Osteoblast (primary cell): ENCODE data around the gene LHFPL2. TPM values are rescaled to one million over a fixed set of nuclear protein-coding genes. Genes with fewer than 3 reads are reported as not detected.

Experiments used
- DNase-seq: peaks from one replicate; pipeline ENCODE4 v3.0.0; 2011; ENCODE audit warnings: low spot score, mixed read lengths; ENCODE audit not compliant: insufficient read length; ENCODE audit errors: missing footprints
- H2AFZ ChIP-seq: 2 replicates; pipeline ENCODE4 v1.6.0; 2011; ENCODE audit warnings: mild to moderate bottlenecking, low read length
- H3K27ac ChIP-seq: 2 replicates; pipeline ENCODE4 v1.5.1; 2011; ENCODE audit warnings: mild to moderate bottlenecking, low read depth, low read length, moderate library complexity
- H3K27me3 ChIP-seq: 2 replicates; pipeline ENCODE4 v1.6.0; 2012; ENCODE audit warnings: mild to moderate bottlenecking, control low read depth, inconsistent platforms, low read length, moderate library complexity; ENCODE audit not compliant: insufficient read depth
- H3K36me3 ChIP-seq: 2 replicates; pipeline ENCODE4 v1.5.1; 2011; ENCODE audit warnings: mild to moderate bottlenecking, low read length, control low read depth, moderate library complexity; ENCODE audit not compliant: insufficient read depth
- H3K4me1 ChIP-seq: 2 replicates; pipeline ENCODE4 v1.5.1; 2011; ENCODE audit warnings: mild to moderate bottlenecking, low read length, control low read depth, moderate library complexity; ENCODE audit not compliant: insufficient read depth
- H3K4me2 ChIP-seq: 2 replicates; pipeline ENCODE4 v1.6.0; 2011; ENCODE audit warnings: mild to moderate bottlenecking, low read length; ENCODE audit not compliant: insufficient read depth
- H3K4me3 ChIP-seq: fragments of 200-600 bp; sonication (generic); 3 replicates; pipeline ENCODE4 v1.5.1; 2012; ENCODE audit warnings: mild to moderate bottlenecking, low read length, inconsistent platforms; ENCODE audit not compliant: insufficient read depth
- H3K79me2 ChIP-seq: 2 replicates; pipeline ENCODE4 v1.6.0; 2012; ENCODE audit warnings: mild to moderate bottlenecking, low read length, control low read depth, inconsistent platforms; ENCODE audit not compliant: insufficient read depth
- H3K9me3 ChIP-seq: 2 replicates; pipeline ENCODE4 v1.5.1; 2011; ENCODE audit warnings: low read depth, low read length, control low read depth
- H4K20me1 ChIP-seq: 2 replicates; pipeline ENCODE4 v1.6.0; 2012; ENCODE audit warnings: mild to moderate bottlenecking, low read length, control low read depth; ENCODE audit not compliant: insufficient read depth
- total RNA-seq: library from RNA; depleted of rRNA; stranded (reverse); fragments of >200 nt; gene quantifications from 2 replicates; pipeline ENCODE4 v1.2.3, GENCODE V29; 2012
- TF ChIP-seq, protein P1 (sequence below): IDR thresholded peaks from 2 replicates; pipeline ENCODE4 v1.5.1; 2011; ENCODE audit warnings: mild to moderate bottlenecking, low read depth, low read length, moderate library complexity; ENCODE audit errors: extremely low read depth

The LHFPL2 gene
- total RNA-seq, 1 donor, result 64.4 TPM

DNA sequence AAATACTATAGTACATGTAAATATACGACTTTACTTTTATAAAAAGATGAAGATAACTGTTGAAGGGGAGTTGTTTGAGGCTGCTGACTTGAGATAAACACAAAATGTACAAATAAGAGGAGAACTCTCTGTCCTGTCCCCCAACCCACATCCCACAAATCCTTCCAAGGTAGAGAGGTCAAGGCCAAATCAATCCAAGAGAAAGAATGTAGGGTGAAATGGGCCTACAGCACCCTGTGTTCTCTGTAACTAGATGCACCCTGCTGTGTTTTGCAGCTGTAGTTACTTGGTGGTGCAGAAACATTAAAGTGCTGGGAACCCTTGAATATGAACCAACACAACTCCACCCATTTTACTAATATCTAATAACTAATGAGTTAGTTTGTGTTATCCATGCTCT lies 2.0 kb upstream of the LHFPL2 start:
- Histone ChIP-seq H3K4me2 (no peak overlapping the region), H3K79me2 (peaks cover 23% of the 10 kb centered on the region), H2AFZ (no peak overlapping the region), H3K27me3 (no peaks in the 10 kb centered on the region), H3K4me1 (peaks cover 30% of the 10 kb centered on the region), H4K20me1 (no peaks in the 10 kb centered on the region), H3K36me3 (no peaks in the 10 kb centered on the region), H3K4me3 (no peak overlapping the region), H3K9me3 (no peaks in the 10 kb centered on the region), H3K27ac (no peak overlapping the region)
- peak; percentile 89 for DNase-seq
- TF ChIP-seq, protein P1, sequence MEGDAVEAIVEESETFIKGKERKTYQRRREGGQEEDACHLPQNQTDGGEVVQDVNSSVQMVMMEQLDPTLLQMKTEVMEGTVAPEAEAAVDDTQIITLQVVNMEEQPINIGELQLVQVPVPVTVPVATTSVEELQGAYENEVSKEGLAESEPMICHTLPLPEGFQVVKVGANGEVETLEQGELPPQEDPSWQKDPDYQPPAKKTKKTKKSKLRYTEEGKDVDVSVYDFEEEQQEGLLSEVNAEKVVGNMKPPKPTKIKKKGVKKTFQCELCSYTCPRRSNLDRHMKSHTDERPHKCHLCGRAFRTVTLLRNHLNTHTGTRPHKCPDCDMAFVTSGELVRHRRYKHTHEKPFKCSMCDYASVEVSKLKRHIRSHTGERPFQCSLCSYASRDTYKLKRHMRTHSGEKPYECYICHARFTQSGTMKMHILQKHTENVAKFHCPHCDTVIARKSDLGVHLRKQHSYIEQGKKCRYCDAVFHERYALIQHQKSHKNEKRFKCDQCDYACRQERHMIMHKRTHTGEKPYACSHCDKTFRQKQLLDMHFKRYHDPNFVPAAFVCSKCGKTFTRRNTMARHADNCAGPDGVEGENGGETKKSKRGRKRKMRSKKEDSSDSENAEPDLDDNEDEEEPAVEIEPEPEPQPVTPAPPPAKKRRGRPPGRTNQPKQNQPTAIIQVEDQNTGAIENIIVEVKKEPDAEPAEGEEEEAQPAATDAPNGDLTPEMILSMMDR, result no peak

DNA sequence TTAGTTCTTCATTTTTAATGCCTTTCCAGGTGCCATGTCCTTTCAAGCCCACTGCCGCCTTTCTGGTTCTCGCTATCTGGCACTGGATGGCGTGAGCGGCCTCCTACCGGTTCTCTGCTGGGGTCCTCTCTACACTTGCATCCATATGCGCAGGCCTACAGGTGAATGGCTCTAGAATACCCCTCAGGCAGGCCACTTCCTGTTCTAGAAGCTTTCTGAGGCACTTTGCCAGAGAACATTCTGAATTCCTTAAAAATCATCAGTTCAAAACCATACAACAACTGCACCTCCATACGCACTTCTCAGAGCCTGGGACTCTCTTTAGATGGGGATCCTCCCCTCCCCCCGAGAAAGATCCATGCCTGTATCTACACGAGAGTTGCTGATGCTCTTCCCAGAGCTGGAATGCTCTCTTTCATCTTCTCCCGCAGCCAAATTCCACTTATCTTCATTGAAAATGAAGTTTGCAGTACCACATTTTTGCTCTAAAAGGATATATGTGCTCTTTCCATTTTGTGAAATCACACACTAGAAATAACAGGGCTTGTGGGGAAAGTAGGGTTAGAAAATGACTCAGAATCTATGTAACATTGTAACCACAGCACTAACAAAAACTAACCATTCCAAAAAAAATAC lies 1.4 kb upstream of the LHFPL2 start:
- peaks cover 28% of the 10 kb centered on the region for H3K79me2 ChIP-seq
- no peak overlapping the region for H3K4me3 ChIP-seq
- H3K36me3 ChIP-seq, result no peaks in the 10 kb centered on the region
- peak overlapping the region; percentile 55 for H3K27ac ChIP-seq
- H3K4me1 ChIP-seq, result peaks cover 30% of the 10 kb centered on the region
- H3K9me3 ChIP-seq, result no peaks in the 10 kb centered on the region
- no peaks in the 10 kb centered on the region for H3K27me3 ChIP-seq
- peak overlapping the region; percentile 41 for H3K4me2 ChIP-seq
- H4K20me1 ChIP-seq, result no peaks in the 10 kb centered on the region
- peak; percentile 90 for DNase-seq
- H2AFZ ChIP-seq, result no peak overlapping the region
- TF ChIP-seq, protein P1, result no peak

DNA sequence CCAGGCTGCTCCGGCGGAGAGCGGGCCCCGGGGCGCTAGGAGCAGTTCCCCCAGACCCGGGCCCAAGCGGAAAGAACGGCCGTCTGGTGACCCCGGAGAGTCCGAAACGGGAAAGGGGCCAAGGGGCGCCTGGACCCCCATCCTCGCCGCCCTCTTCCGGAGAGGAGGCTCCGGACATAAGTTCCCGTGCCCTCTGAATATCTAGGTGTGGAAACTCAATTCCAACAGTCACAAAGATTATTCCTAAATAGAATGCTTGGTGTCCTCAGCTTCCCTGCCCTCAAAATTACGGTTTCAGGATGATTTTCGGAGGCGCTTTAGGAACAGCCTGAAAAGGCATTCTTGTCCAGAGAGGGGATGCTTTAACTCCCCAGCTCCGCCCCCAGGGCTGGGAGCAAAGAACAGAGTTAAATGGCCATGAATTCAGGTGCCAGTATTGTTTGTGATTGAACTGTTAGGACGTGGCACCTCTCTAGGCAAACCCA lies 681 bp upstream of the LHFPL2 start:
- Histone ChIP-seq H3K36me3 (no peaks in the 10 kb centered on the region), H3K4me1 (peaks cover 30% of the 10 kb centered on the region), H3K9me3 (no peaks in the 10 kb centered on the region), H4K20me1 (no peaks in the 10 kb centered on the region), H3K79me2 (peaks cover 36% of the 10 kb centered on the region), H3K4me2 (peak overlapping the region; percentile 80), H3K4me3 (peak overlapping the region; percentile 84), H3K27ac (peak overlapping the region; percentile 82), H3K27me3 (no peaks in the 10 kb centered on the region), H2AFZ (peak overlapping the region; percentile 80)
- peak; percentile 73 for DNase-seq
- TF ChIP-seq, protein P1, result no peak

DNA sequence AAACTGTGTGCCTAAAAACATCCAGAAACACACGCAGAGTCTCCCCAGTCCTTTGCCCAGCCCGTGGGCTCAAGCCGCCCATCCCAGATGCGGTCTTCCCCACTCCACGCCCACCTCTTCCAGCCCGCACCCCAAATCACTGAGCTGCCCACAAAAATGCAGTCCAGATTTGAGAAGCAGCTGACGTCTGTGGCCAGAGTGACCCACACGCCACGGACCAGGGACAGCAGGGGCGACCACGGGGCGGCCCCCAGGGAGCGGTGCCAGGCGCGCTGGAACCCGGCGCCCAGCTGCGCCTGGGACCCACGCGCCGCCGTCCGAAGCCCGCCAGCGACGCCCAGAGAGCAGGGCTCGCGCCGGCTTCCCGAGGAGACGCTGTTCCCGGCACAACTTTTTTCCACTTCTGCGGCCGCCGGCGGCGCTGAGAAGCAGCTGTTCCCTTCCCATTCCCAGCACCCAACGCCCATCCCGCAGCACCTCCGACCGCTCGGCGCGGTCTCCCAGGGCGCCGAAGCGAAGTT lies 674 bp downstream of the LHFPL2 start:
- Histone ChIP-seq H3K36me3 (no peaks in the 10 kb centered on the region), H3K9me3 (no peaks in the 10 kb centered on the region), H3K4me3 (peak overlapping the region; percentile 84), H3K79me2 (peaks cover 49% of the 10 kb centered on the region), H3K4me1 (peaks cover 26% of the 10 kb centered on the region), H2AFZ (peak overlapping the region; percentile 70), H3K4me2 (peak overlapping the region; percentile 97), H3K27me3 (no peaks in the 10 kb centered on the region), H4K20me1 (no peaks in the 10 kb centered on the region), H3K27ac (peak overlapping the region; percentile 89)
- peak; percentile 93 for DNase-seq
- TF ChIP-seq, protein P1, result no peak
